Measurements from ENCODE around the gene TRIM74.
"Not testable (repeated sequence)": the region's sequence is repeated elsewhere in the genome, so short reads cannot be mapped to it uniquely, and the experiment has no call there.

DNA sequence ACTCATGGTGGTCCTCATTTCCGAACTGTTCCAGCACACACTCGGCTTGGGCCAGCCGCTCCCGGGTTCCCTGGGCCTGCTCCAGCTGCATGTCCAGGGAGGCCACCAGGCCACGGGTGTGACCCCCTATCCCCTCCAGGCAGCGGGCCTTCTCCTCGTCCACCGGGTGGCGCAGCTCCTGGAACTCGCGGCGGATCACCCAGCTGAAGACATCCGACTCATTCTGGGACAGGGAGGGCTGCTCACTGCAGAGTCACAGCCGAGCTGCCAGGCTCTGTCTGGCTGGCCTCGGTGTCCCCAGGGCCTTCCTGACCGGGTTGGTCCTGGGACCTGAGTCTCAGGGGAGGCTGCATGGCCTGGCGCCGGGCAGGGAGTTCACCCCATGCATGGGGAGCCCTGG lies 9.2 kb downstream of the TRIM74 start:
- TF ChIP-seq POLR2A, CTCF (IDR thresholded peaks at IDR 0.05): not testable (repeated sequence)

Measured in lower leg skin (tissue), 3 donors.